ENCODE results near the gene CTSZ.
"Not testable (repeated sequence)": the region's sequence is repeated elsewhere in the genome, so short reads cannot be mapped to it uniquely, and the experiment has no call there.

The CTSZ gene

DNA sequence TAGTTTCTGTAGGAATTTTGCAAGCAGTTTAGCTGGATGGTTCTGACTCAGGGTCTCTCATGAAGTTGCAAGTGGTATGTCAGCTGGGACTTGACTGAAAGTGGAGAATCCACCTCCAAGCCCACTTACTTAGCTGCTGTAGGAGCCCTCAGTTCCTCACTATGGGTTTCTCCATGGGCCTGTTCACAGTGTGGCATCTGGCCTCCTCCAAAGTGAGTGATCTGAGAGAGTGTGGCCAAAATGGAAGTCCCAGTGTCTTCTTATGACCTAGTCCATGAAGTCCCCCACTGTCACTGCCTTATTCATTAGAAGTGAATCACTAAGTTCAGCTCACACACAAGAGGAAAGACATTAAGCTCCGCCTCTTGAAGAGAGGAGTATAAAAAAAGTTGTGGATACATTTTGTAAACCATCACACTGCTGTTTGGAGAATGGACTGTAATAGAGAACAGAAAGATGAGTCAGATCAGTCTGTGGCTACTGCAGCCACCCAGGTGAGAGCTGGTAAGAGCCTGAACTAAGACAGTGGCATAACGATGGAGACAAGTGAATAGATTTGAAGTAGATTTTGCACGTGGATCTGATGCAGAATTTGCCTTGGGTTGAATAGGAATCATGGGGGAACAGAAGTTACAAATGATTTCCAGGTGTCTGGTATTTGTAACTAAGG is 30.9 kb downstream of the CTSZ start:
- DNase-seq, result no peak

DNA sequence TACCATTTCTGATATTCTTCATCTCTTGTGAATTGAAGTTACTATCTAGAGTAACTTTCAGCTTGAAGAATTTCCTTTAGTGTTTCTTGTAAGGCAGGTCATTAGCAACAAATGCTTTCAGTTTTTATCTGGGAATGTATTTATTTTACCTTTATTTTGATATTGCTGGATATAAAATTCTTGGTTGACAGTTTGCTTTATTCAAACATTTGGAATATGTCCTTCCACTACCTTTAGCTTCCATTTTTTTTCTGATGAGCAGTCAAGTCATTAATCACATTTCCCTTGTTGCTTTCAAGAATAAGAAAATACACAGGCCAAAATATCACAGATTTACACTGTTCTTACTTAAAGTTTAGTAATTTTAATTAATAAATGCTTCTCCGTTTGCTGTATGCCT is 31.7 kb downstream of the CTSZ start:
- no peak for DNase-seq

- no peak for DNase-seq
Observed at GRCh38 chr20:58973866-58974265, 33.2 kb downstream of the CTSZ start.

DNA sequence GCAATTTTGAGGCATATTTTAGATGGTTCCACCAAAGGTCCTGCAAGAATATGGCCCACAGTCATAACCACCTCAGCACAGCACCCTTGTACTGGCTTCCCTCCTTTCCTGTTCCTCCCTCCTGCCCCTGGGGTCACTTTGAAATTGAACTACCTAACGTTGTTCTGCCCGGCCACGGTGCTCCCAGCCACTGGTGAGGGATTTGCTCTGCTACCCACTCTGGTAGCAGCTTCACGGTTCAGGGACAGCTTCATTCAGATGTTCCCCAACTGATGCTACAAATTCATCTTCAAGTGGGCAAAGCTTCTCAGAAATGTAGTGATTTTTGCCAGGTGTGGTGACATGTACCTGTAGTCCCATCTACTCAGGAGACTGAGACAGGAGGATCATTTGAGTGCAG is 33.9 kb downstream of the CTSZ start:
- DNase-seq, result no peak

- no peak for DNase-seq
Observed at GRCh38 chr20:58971429-58971828, 35.6 kb downstream of the CTSZ start.

DNA sequence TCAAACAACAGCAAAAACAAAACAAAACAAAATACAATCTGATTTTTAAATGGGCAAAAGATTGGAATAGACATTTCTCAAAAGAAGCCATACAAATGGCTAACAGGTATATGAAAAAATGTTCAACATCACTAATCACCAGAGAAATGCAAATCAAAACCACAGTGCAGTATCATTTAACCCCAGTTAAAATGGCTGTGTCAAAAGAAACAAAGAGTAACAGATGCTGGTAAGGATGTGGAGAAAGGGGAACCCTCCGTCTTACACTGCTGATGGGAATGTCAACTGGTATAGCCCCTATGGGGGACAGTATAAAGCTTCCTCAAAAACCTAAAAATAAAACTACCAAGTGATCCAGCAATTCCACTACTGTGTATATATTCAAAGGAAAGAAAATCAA is 36.9 kb downstream of the CTSZ start:
- DNase-seq, result no peak

GRCh38 chr20:58969439-58969838 is 37.6 kb downstream of the CTSZ start:
- no peak for DNase-seq

DNA sequence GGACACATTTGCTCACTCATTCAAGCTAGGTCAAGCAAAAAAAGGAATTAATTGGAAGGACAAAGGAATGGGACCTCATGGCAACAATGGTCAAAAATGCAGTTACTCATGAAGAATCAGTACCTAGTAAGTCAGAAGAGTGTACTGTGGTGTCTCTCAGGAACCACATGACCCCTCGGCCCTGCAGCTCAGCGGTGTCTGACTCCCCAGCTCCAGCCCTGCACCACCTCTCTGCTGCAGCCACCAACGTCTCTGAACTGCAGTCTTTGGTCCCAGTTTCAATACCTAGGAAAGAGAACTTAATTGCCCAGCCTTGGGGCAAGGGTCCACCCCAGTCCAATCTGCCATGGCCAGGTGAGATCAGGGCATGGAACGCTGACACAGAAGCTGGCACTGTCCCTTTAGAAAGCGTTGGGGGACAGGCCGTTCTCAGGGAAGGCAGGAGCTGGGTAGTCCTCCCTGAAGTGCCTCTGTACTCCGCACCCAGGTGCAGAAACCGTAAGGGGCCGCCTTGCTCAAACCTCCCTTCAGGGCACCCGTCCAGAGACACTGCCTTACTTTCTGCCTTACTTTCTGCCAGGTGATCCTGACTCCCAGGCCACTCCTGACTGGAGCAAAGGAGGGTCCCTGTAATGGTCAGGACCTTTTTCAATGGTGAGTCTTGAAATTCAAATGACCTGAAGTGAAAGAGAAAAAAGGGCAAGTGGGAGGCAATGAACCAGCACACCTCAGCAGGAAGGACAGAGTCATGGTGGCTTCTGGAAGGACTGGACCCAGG is 39.2 kb downstream of the CTSZ start:
- DNase-seq, result no peak

DNA sequence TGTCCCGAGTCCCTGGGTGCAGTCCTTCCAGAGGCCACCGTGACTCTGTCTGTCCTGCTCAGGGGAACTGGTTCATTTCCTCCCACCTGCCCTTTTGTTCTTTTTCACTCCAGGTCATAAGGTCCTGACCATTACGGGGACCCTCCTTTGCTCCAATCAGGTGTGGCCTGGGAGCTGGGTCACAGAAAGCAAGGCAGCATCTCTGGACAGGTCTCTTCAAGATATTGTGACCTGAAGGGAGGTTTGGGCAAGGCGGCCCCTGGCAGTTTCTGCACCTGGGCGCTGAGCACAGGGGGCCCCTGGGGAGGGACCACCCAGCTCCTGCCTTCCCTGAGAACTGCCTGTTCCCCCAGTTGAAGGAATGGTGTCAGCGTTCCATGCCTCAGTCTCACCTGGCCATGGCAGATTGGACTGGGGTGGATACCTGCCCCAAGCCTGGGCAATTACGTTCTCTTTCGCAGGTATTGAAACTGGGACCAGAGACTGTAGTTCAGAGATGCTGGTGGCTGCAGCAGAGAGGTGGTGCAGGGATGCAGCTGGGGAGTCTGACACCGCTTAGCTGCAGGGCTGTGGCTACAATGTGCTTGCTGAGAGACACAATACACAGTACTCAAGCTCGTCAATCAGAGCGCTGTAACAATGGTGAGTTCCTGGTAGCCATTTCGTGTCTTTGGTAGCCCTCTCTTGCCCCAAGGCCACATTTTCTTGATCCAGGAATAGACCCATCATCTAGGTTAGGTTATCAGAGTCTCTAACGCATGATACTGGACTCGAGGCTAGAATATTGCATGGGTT is 41.6 kb downstream of the CTSZ start:
- DNase-seq, result no peak

GRCh38 chr20:58963922-58964321 is 43.1 kb downstream of the CTSZ start:
- not testable (repeated sequence) for DNase-seq

DNA sequence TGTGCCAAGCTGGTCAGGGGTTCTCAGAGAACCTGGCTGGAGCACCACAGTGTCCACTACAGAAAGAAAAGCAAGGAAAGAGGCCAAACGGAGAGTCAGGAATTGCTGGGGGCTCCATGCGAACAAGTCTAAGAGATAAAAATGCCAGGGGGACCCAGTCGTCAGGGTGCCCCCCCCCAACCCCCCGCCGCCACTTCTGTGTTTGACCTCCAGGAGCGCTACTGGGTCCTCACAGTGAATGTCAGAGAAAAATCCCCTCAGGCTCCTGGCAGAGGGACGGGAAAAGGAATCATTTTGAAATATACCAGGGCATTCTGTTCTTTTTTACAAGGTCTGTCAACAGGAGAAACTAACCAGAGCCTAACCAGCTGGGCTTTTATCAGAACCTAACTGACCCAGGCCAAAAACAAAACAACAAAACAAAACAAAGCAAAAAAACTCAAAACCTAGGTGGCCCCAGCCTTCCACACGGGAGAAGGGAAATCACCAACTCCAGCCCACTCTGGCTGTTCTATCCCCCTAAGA is 43.9 kb downstream of the CTSZ start:
- DNase-seq, result no peak

GRCh38 chr20:58959652-58960051 is 47.4 kb downstream of the CTSZ start:
- no peak for DNase-seq

GRCh38 chr20:58956078-58956477 is 51.0 kb downstream of the CTSZ start:
- peak; percentile 49 for DNase-seq

- DNase-seq, result no peak
Observed at GRCh38 chr20:58953050-58953449, 54.0 kb downstream of the CTSZ start.

DNA sequence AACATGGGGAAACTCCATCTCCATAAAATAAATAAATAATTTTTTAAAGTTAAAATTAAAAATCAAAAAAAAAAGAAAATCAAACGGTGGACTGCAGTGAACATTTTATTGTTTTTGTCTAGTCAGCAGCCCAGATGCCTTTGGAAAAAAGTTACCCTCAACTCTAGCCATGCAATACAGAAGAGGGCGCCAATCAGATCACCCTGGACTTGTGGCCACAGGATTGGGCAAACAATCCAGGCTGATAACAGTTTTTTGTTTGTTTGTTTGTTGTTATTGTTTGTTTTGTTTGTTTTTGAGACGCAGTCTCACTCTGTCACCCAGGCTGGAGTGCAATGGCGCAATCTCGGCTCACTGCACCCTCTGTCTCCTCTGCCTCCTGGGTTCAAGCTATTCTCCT is 56.5 kb downstream of the CTSZ start:
- DNase-seq, result peak; percentile 13

GRCh38 chr20:58947797-58948388 is 59.2 kb downstream of the CTSZ start:
- not testable (repeated sequence) for DNase-seq

GRCh38 chr20:58945965-58946631 is 61.0 kb downstream of the CTSZ start:
- DNase-seq, result peak; percentile 49

All from hematopoietic multipotent progenitor cell treated with erythropoietin and hydrocortisone succinate and interleukin-3 and kit ligand, for 4 days (in vitro differentiated cells).